SKM-1 (cell line): ENCODE results near the gene TEDDM1.

Source experiments
- DNase-seq: peaks from one replicate; lab custom pipeline; 2025; ENCODE audit not compliant: unreplicated experiment; lab: John Stamatoyannopoulos, UW

TEDDM1 gene

GRCh38 chr1:182407724-182408123 is 7.3 kb upstream of the TEDDM1 start:
- DNase-seq = no peak

DNA sequence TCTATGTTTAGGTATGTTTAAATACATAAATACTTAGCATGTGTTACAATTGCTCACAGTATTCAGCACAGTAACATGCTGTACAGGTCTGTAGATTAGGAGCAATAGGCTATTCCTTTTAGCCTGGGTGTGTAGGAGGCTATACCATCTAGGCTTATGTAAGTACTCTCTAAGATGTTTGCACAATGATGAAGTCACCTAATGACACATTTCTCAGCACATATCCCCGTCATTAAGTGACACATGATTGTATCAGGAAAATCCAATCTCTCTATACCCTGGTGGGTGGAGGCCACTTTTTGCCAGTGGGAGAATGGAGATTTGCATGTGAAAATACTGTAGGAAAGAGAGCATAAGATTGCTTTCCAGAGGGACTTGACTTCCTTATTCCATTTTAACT is 5.5 kb upstream of the TEDDM1 start:
- DNase-seq = no peak

DNA sequence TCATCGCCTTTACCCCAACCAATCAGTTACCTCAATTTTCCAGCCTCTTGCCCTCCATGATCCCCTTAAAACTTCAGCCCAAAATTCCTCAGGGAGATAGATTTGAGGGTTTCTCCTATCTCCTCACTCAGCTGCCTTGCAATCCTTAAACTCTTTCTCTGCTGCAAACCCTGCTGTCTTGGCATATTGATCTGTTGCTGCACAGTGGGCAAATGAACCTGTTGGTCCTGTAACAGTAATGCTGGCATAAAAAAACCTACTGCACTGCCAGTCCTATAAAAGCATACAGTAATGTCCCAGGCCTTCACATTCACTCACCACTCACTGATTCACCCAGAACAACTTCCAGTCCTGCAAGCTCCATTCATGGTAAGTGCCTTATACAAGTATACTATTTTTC is 5.1 kb upstream of the TEDDM1 start:
- DNase-seq = no peak

DNA sequence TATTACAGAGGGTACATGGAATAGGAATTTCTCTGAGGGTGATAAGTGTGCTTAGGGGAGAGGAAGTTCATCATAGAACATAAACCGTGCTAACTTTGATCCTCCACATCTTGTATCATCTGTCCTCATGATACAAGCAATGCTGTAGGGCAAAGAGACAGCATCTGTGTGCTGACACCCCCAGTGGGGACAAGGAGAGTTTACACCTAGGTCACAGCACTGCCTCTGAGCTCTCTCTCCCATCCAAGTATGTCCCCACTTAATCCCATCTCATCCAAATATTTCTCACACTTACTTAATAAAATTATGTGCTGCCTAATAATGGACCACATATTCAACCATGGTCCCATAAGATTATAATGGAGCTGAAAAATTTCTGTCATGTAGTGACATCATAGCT is 4.3 kb upstream of the TEDDM1 start:
- DNase-seq = no peak

DNA sequence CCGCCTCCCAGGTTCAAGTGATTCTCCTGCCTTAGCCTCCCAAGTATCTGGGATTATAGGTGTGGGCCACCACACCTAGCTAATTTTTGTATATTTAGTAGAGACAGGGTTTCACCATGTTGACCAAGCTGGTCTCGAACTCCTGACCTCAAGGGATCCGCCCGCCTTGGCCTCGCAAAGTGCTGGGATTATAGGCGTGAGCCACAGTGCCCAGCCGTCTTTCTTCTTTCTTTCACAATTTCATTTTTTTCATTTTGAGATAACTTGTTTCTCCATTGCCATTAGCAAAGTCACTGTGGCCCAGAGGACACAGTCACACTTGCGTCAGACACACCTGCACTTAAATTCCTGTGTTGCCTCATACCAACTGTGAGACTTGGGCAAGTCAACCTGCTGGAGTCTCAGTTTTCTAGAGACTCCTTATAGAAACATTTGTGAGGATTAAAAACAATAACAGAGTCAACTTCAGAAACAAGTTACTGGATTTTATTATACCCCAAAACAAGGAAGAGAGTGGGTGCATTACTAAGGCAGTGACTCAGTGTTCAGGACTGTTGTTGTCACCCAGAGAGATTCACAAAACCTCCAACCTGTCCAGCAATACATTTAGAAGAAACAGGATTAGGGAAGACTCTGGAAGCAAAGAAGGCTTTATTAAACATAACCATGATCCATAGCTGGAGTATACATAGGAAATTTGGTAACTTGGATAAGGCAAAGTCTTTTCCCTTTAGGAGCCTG is 2.6 kb downstream of the TEDDM1 start:
- no peak for DNase-seq

GRCh38 chr1:182395906-182396305 is 4.6 kb downstream of the TEDDM1 start:
- DNase-seq = no peak

GRCh38 chr1:182394055-182394775 is 6.3 kb downstream of the TEDDM1 start:
- DNase-seq = peak; percentile 92

DNA sequence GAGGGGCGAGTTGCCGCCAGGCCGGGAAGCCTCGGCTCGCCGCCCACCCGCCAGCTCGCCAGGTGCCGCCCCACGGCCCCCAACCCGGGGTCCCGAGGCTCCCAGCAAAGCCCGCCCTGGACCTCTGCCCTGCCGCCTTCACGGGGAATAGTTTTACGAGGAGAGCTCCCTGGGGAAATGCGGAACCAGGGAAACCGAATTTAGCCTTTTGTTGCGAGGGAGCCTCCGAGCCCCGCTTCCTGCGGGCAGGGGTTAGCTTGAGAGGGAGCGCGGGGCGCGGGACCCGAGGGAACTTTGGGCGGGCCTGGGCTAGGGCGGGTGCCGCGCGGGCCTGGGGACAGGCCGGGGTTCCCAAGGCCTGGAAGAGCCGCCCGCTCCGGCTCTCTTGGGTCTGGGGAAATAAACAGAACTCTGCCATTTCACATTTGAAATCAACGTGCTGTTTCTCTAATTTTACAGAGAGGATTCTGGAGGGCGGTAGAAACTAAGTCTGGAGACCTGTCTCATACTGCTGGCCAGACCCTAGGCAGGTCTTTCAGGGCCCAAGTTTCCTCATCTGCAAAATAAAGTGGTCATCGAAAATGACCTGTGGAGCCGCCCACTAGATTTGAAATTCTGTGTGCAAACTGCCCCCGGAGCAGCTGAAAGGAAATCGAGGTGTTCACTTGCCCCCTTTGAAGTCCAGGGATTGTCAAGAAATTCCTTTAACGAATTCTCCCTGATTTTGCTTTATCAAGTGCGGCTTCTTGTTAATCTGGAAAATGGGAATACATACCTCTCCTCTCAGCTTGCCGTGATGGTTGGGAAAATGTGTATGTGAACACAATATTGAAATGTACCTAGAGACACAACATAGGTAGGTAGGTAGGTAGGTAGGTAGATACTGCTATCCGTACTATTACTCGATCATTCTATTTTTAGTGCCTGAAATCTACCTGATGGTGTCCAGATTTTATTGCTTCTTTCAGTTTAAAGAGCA is 8.1 kb downstream of the TEDDM1 start:
- DNase-seq = peak; percentile 77

DNA sequence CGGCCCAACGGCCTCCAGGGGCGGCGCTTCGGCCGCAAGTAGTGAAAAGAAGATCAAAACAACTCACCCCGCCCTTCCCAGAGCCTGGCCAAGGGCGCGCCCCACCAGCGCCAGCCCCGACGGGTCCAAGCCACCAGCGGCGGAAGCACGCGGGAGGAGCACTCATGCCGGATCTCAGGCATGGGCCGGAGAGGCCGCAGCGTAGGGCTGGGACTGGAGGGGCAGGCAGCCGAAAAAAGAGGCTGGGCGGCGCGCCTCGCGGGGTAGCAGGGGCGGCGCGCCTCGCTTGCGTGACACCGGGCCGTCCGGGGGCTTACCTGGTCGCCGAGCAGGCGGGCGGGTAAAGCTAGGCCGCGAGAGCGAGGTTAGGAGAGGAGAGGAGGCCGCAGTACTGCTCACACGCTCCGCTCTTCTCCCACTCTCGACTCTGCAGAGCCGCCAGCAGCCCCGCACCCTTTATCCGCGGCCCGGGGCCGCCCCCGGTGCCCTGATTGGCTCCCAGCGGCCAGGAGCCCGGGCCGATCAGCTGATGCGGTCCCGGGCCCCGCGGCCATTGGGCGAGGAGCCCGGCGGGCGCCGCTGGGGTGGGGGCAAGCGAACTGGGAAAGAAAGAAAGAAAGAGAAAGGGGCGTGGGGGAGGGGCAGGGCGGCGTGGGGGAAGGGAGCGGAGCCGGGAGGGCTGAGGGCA is 9.0 kb downstream of the TEDDM1 start, which contains the start of gene GLUL:
TSS of gene GLUL (minus strand) at position 429 of the 688 bp plus-strand sequence. CDS start 3,053 bp downstream, outside the sequence.
- DNase-seq = peak; percentile 90

DNA sequence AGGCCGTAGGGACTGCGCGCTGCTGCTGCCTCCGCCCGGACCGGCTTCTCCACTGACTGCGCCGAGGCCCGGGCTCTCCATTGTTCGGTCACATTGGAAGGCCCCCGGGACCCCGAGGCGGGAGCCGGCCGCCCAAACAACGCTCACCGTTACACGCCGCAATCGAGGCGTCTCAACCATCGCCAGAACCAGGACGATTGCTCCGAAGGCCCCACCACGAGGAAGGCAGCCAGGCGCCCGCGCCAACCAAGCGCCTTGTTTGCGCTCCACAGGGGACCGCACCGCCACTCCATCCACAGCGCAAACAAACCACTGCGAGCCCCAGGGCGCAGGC is 9.5 kb downstream of the TEDDM1 start:
- DNase-seq = no peak

DNA sequence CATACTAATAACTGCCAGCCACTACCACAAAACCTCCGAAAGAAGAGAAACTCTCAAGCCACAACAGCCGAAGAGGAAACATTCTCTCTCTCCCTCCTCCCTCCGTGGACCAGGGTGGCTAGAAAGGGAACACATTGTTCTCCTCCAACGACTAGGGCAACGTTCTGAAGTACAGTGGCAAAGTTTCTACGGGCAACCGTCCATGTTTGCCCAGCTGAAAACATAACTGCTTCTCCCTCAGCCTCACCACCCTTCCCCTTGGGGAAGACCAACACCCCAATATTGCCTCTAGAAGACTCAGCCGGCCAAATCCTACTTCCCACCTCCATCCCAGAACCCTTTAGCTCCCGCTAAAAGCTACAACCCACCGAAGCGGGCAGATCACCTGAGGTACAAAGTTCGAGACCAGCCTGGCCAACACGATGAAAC is 10.8 kb downstream of the TEDDM1 start:
- DNase-seq = peak; percentile 44

GRCh38 chr1:182388392-182389134 is 11.9 kb downstream of the TEDDM1 start:
- no peak for DNase-seq

GRCh38 chr1:182387566-182387965 is 12.9 kb downstream of the TEDDM1 start:
- no peak for DNase-seq

- DNase-seq = no peak
Observed at GRCh38 chr1:182386980-182387379, 13.5 kb downstream of the TEDDM1 start.

- no peak for DNase-seq
Observed at GRCh38 chr1:182385885-182386853, 14.3 kb downstream of the TEDDM1 start.

- DNase-seq = no peak
Observed at GRCh38 chr1:182384387-182384960, 16.0 kb downstream of the TEDDM1 start.

DNA sequence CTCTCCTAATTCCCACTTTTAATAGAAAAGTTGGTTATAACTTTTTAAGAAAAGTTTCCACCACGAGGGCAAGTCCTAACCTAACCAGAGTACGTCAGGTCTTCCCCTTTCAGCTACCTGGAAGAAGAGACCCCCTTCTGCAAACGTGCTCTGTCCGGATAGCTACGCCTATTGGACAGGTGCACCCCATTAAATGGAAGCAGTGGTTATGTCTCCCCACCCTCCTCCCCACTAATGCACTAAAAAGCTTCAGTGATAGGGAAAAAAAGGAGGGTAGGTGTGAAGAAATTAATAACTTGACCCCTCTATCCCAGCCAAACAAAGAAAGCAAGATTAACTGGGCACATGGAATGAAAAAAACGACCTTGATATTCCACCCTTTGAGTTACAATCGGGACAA is 16.5 kb downstream of the TEDDM1 start:
- DNase-seq = no peak

DNA sequence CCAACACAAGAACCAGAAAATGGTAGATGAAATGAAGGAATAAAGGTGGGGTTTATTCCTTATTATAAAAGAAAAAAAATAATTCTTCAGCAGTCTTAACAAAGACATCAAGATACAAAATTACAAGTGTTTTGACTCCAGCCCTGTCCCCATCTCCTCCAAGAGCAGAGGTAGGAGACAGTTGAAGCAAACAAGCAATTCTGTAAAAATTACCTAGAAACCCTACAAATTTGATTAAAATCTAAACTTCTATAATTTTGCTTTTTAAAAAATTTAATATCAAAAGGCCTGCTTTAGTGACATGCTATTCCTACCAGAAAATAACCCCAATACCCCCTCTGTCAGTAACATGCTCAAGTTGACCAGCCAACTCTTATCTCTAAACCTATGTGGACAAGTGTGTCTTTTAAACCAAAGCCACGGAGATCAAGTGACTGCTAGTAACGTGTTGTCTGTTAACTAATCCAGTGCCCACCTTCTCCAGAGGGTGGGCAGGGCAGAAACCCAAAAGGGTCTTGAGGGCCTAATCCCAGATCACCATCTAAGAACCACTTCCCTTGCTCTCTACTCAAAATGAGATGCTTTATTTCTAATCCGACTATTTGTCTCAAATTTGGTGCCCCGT is 17.3 kb downstream of the TEDDM1 start:
- DNase-seq = no peak
